HG03097 (cell line): ENCODE measurements around the gene COP1.
A peak's percentile ranks its signal among the peaks of the same experiment; 100 is the strongest.

ENCODE experiments used
- ATAC-seq: cut with Tn5 transposase; IDR thresholded peaks from one replicate; pipeline ENCODE4 v1.9.1; 2021; ENCODE audit not compliant: unreplicated experiment, low FRiP score

Gene COP1

GRCh38 chr1:176201568-176201967, 5.5 kb downstream of the COP1 start:
- no peak for ATAC-seq

GRCh38 chr1:176199707-176200106, 7.4 kb downstream of the COP1 start:
- ATAC-seq: no peak

GRCh38 chr1:176198413-176198812, 8.7 kb downstream of the COP1 start:
- ATAC-seq: no peak

GRCh38 chr1:176196728-176197127, 10.4 kb downstream of the COP1 start:
- no peak for ATAC-seq

GRCh38 chr1:176195547-176195946, 11.5 kb downstream of the COP1 start:
- no peak for ATAC-seq

- ATAC-seq: no peak
Measured at GRCh38 chr1:176193663-176194062, 13.4 kb downstream of the COP1 start.

GRCh38 chr1:176193023-176193422, 14.1 kb downstream of the COP1 start:
- ATAC-seq: peak; percentile 78

GRCh38 chr1:176188604-176189003, 18.5 kb downstream of the COP1 start:
- ATAC-seq: no peak

- no peak for ATAC-seq
Measured at GRCh38 chr1:176187001-176187400, 20.1 kb downstream of the COP1 start.

GRCh38 chr1:176183618-176184017, 23.5 kb downstream of the COP1 start:
- peak; percentile 56 for ATAC-seq

- no peak for ATAC-seq
Measured at GRCh38 chr1:176178316-176178715, 28.8 kb downstream of the COP1 start.

GRCh38 chr1:176177764-176178163, 29.3 kb downstream of the COP1 start:
- ATAC-seq: peak; percentile 55

GRCh38 chr1:176174108-176174507, 33.0 kb downstream of the COP1 start:
- no peak for ATAC-seq

GRCh38 chr1:176172215-176172614, 34.9 kb downstream of the COP1 start:
- ATAC-seq: no peak

- ATAC-seq: no peak
Measured at GRCh38 chr1:176167210-176167609, 39.9 kb downstream of the COP1 start.

GRCh38 chr1:176165573-176165972, 41.5 kb downstream of the COP1 start:
- no peak for ATAC-seq

- no peak for ATAC-seq
Measured at GRCh38 chr1:176164014-176164678, 42.9 kb downstream of the COP1 start.

GRCh38 chr1:176159993-176160392, 47.1 kb downstream of the COP1 start:
- no peak for ATAC-seq

- ATAC-seq: no peak
Measured at GRCh38 chr1:176157995-176158394, 49.1 kb downstream of the COP1 start.

GRCh38 chr1:176149939-176150807, 56.9 kb downstream of the COP1 start:
- ATAC-seq: no peak

- ATAC-seq: no peak
Measured at GRCh38 chr1:176144526-176144925, 62.6 kb downstream of the COP1 start.

- no peak for ATAC-seq
Measured at GRCh38 chr1:176142973-176143372, 64.1 kb downstream of the COP1 start.
